ENCODE measurements around the gene MCF2.

GRCh38 chrX:139596068-139596467 lies 111.9 kb downstream of the MCF2 start:
- TF ChIP-seq INSM2 (tag by site-specific recombination; IDR thresholded peaks at IDR 0.05) (no peak), PBX3 (CRISPR knock-in tag; IDR thresholded peaks at IDR 0.05) (no peak), ZNF280D (tag by site-specific recombination; IDR thresholded peaks at IDR 0.05) (no peak)
